SK-N-SH (cell line): Measurements from ENCODE around the gene BUB3. TPM values are rescaled to one million over a fixed set of nuclear protein-coding genes. Genes with fewer than 3 reads are reported as not detected.
A peak's percentile ranks its signal among the peaks of the same experiment; 100 is the strongest.

Experiments used
- CTCF ChIA-PET: fragments of 300-600, 350-600 bp; formaldehyde crosslinking; extraction: SDS; loops from one replicate; lab custom pipeline; 2021; lab: Yijun Ruan, JAX
- POLR2A ChIA-PET: fragments of 350-600 bp; sonication (Branson Sonifier 250); formaldehyde crosslinking; extraction: SDS; loops from one replicate; lab custom pipeline; 2020; ENCODE audit warnings: antibody characterized with exemption, inconsistent platforms; lab: Yijun Ruan, JAX
- DNase-seq: peaks from one replicate; pipeline ENCODE4 v3.0.0; 2012
- H2AFZ ChIP-seq: fragments of 200-600 bp; sonication (generic); 2 replicates; pipeline ENCODE4 v1.8.1; 2016; ENCODE audit warnings: antibody characterized with exemption, mild to moderate bottlenecking, low read depth
- H3F3A ChIP-seq: fragments of 200-600 bp; sonication (generic); replicated peaks from 2 replicates; pipeline ENCODE3; 2016; ENCODE audit warnings: antibody characterized with exemption, mild to moderate bottlenecking; ENCODE audit not compliant: insufficient read depth
- H3K27ac ChIP-seq, 2 experiments: fragments of 200-500 bp in 1 of 2; fragments of 200-600 bp in 1 of 2; sonication (Bioruptor generic) in 1 of 2; sonication (generic), shearing (Covaris generic) in 1 of 2; 2 replicates each; pipeline versions ENCODE4 v1.5.1 to v1.6.1; 2014 to 2016; ENCODE audit warnings: low read depth in 2 of 2, inconsistent platforms in 1 of 2, low read length in 1 of 2, mild to moderate bottlenecking in 1 of 2, mixed read lengths in 1 of 2
- H3K27me3 ChIP-seq: fragments of 200-600 bp; sonication (generic), shearing (Covaris generic); 2 replicates; pipeline ENCODE4 v1.6.1; 2016; ENCODE audit warnings: mixed run types; ENCODE audit not compliant: insufficient read depth
- H3K36me3 ChIP-seq, 2 experiments: fragments of 200-500 bp in 1 of 2; fragments of 200-600 bp in 1 of 2; sonication (Bioruptor generic) in 1 of 2; sonication (generic) in 1 of 2; replicated peaks in 1 of 2; 2 replicates each; pipeline versions ENCODE3 to v1.5.1; 2014 to 2016; ENCODE audit warnings: low read length in 1 of 2, mild to moderate bottlenecking in 1 of 2; ENCODE audit not compliant: insufficient read depth in 2 of 2, control insufficient read depth in 1 of 2
- H3K4me1 ChIP-seq, 2 experiments: fragments of 200-500 bp in 1 of 2; fragments of 200-600 bp in 1 of 2; sonication (Bioruptor generic) in 1 of 2; sonication (generic), shearing (Covaris generic) in 1 of 2; 2 replicates each; pipeline versions ENCODE4 v1.5.1 to v1.6.1; 2014 to 2016; ENCODE audit warnings: low read depth in 1 of 2, low read length in 1 of 2, mixed run types in 1 of 2; ENCODE audit not compliant: insufficient read depth in 2 of 2, control insufficient read depth in 1 of 2
- H3K4me2 ChIP-seq: fragments of 200-600 bp; sonication (generic), shearing (Covaris generic); 2 replicates; pipeline ENCODE4 v1.6.1; 2017; ENCODE audit warnings: mixed run types
- H3K4me3 ChIP-seq, 2 experiments: fragments of 200-500 bp in 1 of 2; fragments of 200-600 bp in 1 of 2; sonication (Bioruptor generic) in 1 of 2; sonication (generic), shearing (Covaris generic) in 1 of 2; 2 replicates each; pipeline versions ENCODE4 v1.5.1 to v1.8.1; 2014 to 2016; ENCODE audit warnings: low read depth in 2 of 2, inconsistent platforms in 1 of 2, low read length in 1 of 2, mild to moderate bottlenecking in 1 of 2, mixed read lengths in 1 of 2, moderate library complexity in 1 of 2
- H3K79me2 ChIP-seq: fragments of 200-600 bp; sonication (generic); 2 replicates; pipeline ENCODE4 v1.8.1; 2017; ENCODE audit warnings: mild to moderate bottlenecking; ENCODE audit not compliant: insufficient read depth
- H3K9ac ChIP-seq: fragments of 200-600 bp; sonication (generic); 2 replicates; pipeline ENCODE4 v1.6.1; 2017; ENCODE audit warnings: mixed run types
- H3K9me2 ChIP-seq: fragments of 200-600 bp; sonication (generic); 2 replicates; pipeline ENCODE4 v1.6.1; 2017; ENCODE audit warnings: mixed run types
- H3K9me3 ChIP-seq: fragments of 200-600 bp; sonication (generic); 2 replicates; pipeline ENCODE4 v1.6.1; 2017; ENCODE audit warnings: mixed run types, mild to moderate bottlenecking, moderate library complexity
- H4K20me1 ChIP-seq: fragments of 200-600 bp; sonication (generic); 2 replicates; pipeline ENCODE4 v1.6.1; 2017; ENCODE audit warnings: mild to moderate bottlenecking, mixed run types; ENCODE audit not compliant: insufficient read depth
- NRF1 ChIP-seq: IDR thresholded peaks from 2 replicates; pipeline ENCODE4 v1.6.1; 2012; ENCODE audit warnings: low read depth, mild to moderate bottlenecking, low read length
- WGBS: methylation state at CpG from one replicate; pipeline ENCODE4 v1.1.6; 2017; ENCODE audit warnings: low lambda C conversion rate; 5-methylcytosine and 5-hydroxymethylcytosine counted together
- polyA plus RNA-seq, 3 experiments: library from polyadenylated mRNA; depleted of rRNA; stranded (reverse); fragments of >200 nt; gene quantifications; 2 replicates each; pipeline ENCODE4 v1.2.3, GENCODE V29; 2012
- TF ChIP-seq, protein P1 (sequence below): IDR thresholded peaks from 2 replicates; pipeline ENCODE4 v1.4.0; 2012; ENCODE audit warnings: low read depth

BUB3 gene
- polyA plus RNA-seq, 1 of the 3 experiments (the other 2 are of a cell fraction), result 202 TPM

DNA sequence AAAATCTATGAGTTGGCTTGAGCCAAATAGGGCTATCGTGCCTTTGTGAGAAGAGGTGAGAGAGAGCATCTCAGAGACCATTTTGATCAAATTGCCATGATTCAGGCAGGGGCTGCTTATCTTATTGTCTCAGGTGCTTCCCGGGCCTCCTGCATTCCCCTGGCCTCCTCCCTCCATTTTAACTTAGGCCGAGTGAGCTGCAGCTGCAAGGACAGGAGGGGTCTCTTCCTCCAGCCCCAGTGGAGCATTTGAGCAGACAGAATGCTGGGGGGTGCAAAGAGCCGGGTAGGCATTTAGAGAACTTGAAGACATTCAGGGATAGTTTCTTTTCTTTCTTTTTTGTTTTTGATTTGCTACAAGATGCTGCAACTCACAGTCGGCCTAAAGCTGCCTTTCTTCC, 59.0 kb downstream of the BUB3 start:
- H3K27me3 ChIP-seq, result no peaks in the 10 kb centered on the region
- no peaks in the 10 kb centered on the region; the same call in 1 of the 2 replicates for H3K9me3 ChIP-seq
- POLR2A ChIA-PET, result no interaction called here
- H3F3A ChIP-seq, result no peaks in the 10 kb centered on the region
- H3K9ac ChIP-seq, result no peak overlapping the region
- H2AFZ ChIP-seq, result no peak overlapping the region
- H3K36me3 ChIP-seq, result peaks cover 0 to 5% of the 10 kb centered on the region in 2 experiments
- 49% methylated on average over 5 of the region's 5 CpGs for WGBS
- peaks cover 0 to 9% of the 10 kb centered on the region in 2 experiments; a peak in 2 of 4 replicates for H3K4me1 ChIP-seq
- H3K9me2 ChIP-seq, result no peaks in the 10 kb centered on the region
- H3K79me2 ChIP-seq, result no peaks in the 10 kb centered on the region
- H3K4me3 ChIP-seq, result no peak overlapping the region
- H3K27ac ChIP-seq, result peak overlapping the region in 1 of 2 experiments; percentile 51; a peak in 1 of 4 replicates
- no peaks in the 10 kb centered on the region for H4K20me1 ChIP-seq
- no peak for TF ChIP-seq NRF1
- TF ChIP-seq, protein P1, sequence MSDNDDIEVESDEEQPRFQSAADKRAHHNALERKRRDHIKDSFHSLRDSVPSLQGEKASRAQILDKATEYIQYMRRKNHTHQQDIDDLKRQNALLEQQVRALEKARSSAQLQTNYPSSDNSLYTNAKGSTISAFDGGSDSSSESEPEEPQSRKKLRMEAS, result no peak
- H3K4me2 ChIP-seq, result no peak overlapping the region
- CTCF ChIA-PET, result interaction anchor here (0.6 to 1.5 kb wide), 6 partner anchors 9 to 167 kb away, joined by 3 to 5 read pairs (median 3); no protein-coding TSS in a partner anchor
- DNase-seq, result no peak

Other genes starting within 250 kb of the BUB3 start
- not detected in 2 replicates for gene FAM24A, start 243.8 kb upstream of the BUB3 start, polyA plus RNA-seq (2012; rRNA removed)
- gene C10orf88, start 200.2 kb upstream of the BUB3 start, polyA plus RNA-seq (2012; rRNA removed), result 2.7 and 3.6 TPM in 2 replicates
- gene PSTK, start 174.0 kb upstream of the BUB3 start, polyA plus RNA-seq (2012; rRNA removed), result 8.4 and 9.5 TPM in 2 replicates
- 2.9 and 4.3 TPM in 2 replicates for gene IKZF5, start 145.6 kb upstream of the BUB3 start, polyA plus RNA-seq (2012; rRNA removed)
- 5.9 and 9.6 TPM in 2 replicates for gene ACADSB, start 145.4 kb upstream of the BUB3 start, polyA plus RNA-seq (2012; rRNA removed)
- not detected in 2 replicates for gene HMX3, start 18.4 kb upstream of the BUB3 start, polyA plus RNA-seq (2012; rRNA removed)
- not detected in 2 replicates for gene HMX2, start 6.3 kb upstream of the BUB3 start, polyA plus RNA-seq (2012; rRNA removed)